SK-N-SH (cell line): ENCODE measurements around the gene MGME1. TPM values are rescaled to one million over a fixed set of nuclear protein-coding genes. Genes with fewer than 3 reads are reported as not detected.

Experiments used
- CTCF ChIA-PET: fragments of 300-600, 350-600 bp; formaldehyde crosslinking; extraction: SDS; loops from one replicate; lab custom pipeline; 2021; lab: Yijun Ruan, JAX
- POLR2A ChIA-PET: fragments of 350-600 bp; sonication (Branson Sonifier 250); formaldehyde crosslinking; extraction: SDS; loops from one replicate; lab custom pipeline; 2020; ENCODE audit warnings: antibody characterized with exemption, inconsistent platforms; lab: Yijun Ruan, JAX
- DNase-seq: peaks from one replicate; pipeline ENCODE4 v3.0.0; 2012
- H2AFZ ChIP-seq: fragments of 200-600 bp; sonication (generic); 2 replicates; pipeline ENCODE4 v1.8.1; 2016; ENCODE audit warnings: antibody characterized with exemption, mild to moderate bottlenecking, low read depth
- H3F3A ChIP-seq: fragments of 200-600 bp; sonication (generic); replicated peaks from 2 replicates; pipeline ENCODE3; 2016; ENCODE audit warnings: antibody characterized with exemption, mild to moderate bottlenecking; ENCODE audit not compliant: insufficient read depth
- H3K27ac ChIP-seq, 2 experiments: fragments of 200-500 bp in 1 of 2; fragments of 200-600 bp in 1 of 2; sonication (Bioruptor generic) in 1 of 2; sonication (generic), shearing (Covaris generic) in 1 of 2; 2 replicates each; pipeline versions ENCODE4 v1.5.1 to v1.6.1; 2014 to 2016; ENCODE audit warnings: low read depth in 2 of 2, inconsistent platforms in 1 of 2, low read length in 1 of 2, mild to moderate bottlenecking in 1 of 2, mixed read lengths in 1 of 2
- H3K27me3 ChIP-seq: fragments of 200-600 bp; sonication (generic), shearing (Covaris generic); 2 replicates; pipeline ENCODE4 v1.6.1; 2016; ENCODE audit warnings: mixed run types; ENCODE audit not compliant: insufficient read depth
- H3K36me3 ChIP-seq, 2 experiments: fragments of 200-500 bp in 1 of 2; fragments of 200-600 bp in 1 of 2; sonication (Bioruptor generic) in 1 of 2; sonication (generic) in 1 of 2; replicated peaks in 1 of 2; 2 replicates each; pipeline versions ENCODE3 to v1.5.1; 2014 to 2016; ENCODE audit warnings: low read length in 1 of 2, mild to moderate bottlenecking in 1 of 2; ENCODE audit not compliant: insufficient read depth in 2 of 2, control insufficient read depth in 1 of 2
- H3K4me1 ChIP-seq, 2 experiments: fragments of 200-500 bp in 1 of 2; fragments of 200-600 bp in 1 of 2; sonication (Bioruptor generic) in 1 of 2; sonication (generic), shearing (Covaris generic) in 1 of 2; 2 replicates each; pipeline versions ENCODE4 v1.5.1 to v1.6.1; 2014 to 2016; ENCODE audit warnings: low read depth in 1 of 2, low read length in 1 of 2, mixed run types in 1 of 2; ENCODE audit not compliant: insufficient read depth in 2 of 2, control insufficient read depth in 1 of 2
- H3K4me2 ChIP-seq: fragments of 200-600 bp; sonication (generic), shearing (Covaris generic); 2 replicates; pipeline ENCODE4 v1.6.1; 2017; ENCODE audit warnings: mixed run types
- H3K4me3 ChIP-seq, 2 experiments: fragments of 200-500 bp in 1 of 2; fragments of 200-600 bp in 1 of 2; sonication (Bioruptor generic) in 1 of 2; sonication (generic), shearing (Covaris generic) in 1 of 2; 2 replicates each; pipeline versions ENCODE4 v1.5.1 to v1.8.1; 2014 to 2016; ENCODE audit warnings: low read depth in 2 of 2, inconsistent platforms in 1 of 2, low read length in 1 of 2, mild to moderate bottlenecking in 1 of 2, mixed read lengths in 1 of 2, moderate library complexity in 1 of 2
- H3K79me2 ChIP-seq: fragments of 200-600 bp; sonication (generic); 2 replicates; pipeline ENCODE4 v1.8.1; 2017; ENCODE audit warnings: mild to moderate bottlenecking; ENCODE audit not compliant: insufficient read depth
- H3K9ac ChIP-seq: fragments of 200-600 bp; sonication (generic); 2 replicates; pipeline ENCODE4 v1.6.1; 2017; ENCODE audit warnings: mixed run types
- H3K9me2 ChIP-seq: fragments of 200-600 bp; sonication (generic); 2 replicates; pipeline ENCODE4 v1.6.1; 2017; ENCODE audit warnings: mixed run types
- H3K9me3 ChIP-seq: fragments of 200-600 bp; sonication (generic); 2 replicates; pipeline ENCODE4 v1.6.1; 2017; ENCODE audit warnings: mixed run types, mild to moderate bottlenecking, moderate library complexity
- H4K20me1 ChIP-seq: fragments of 200-600 bp; sonication (generic); 2 replicates; pipeline ENCODE4 v1.6.1; 2017; ENCODE audit warnings: mild to moderate bottlenecking, mixed run types; ENCODE audit not compliant: insufficient read depth
- EP300 ChIP-seq, 2 experiments: IDR thresholded peaks; 2 replicates each; pipeline versions ENCODE4 v1.4.0 to v1.6.1; 2012; ENCODE audit warnings: borderline replicate concordance in 1 of 2, low read depth in 1 of 2, low read length in 1 of 2
- FOSL2 ChIP-seq: IDR thresholded peaks from 2 replicates; pipeline ENCODE4 v1.4.0; 2012; ENCODE audit warnings: low read depth, mild to moderate bottlenecking, moderate library complexity, borderline replicate concordance
- GABPA ChIP-seq: IDR thresholded peaks from 2 replicates; pipeline ENCODE4 v1.4.0; 2012; ENCODE audit warnings: low read depth, mild to moderate bottlenecking
- GATA2 ChIP-seq: sonication (generic); formaldehyde crosslinking; IDR thresholded peaks from 2 replicates; pipeline ENCODE4 v1.5.0; 2020; ENCODE audit warnings: mild to moderate bottlenecking, missing genetic modification reagents
- NFIC ChIP-seq: IDR thresholded peaks from 2 replicates; pipeline ENCODE4 v1.4.0; 2012; ENCODE audit warnings: borderline replicate concordance
- NRF1 ChIP-seq: IDR thresholded peaks from 2 replicates; pipeline ENCODE4 v1.6.1; 2012; ENCODE audit warnings: low read depth, mild to moderate bottlenecking, low read length
- POLR2AphosphoS5 ChIP-seq: IDR thresholded peaks from 2 replicates; pipeline ENCODE4 v1.6.1; 2012; ENCODE audit warnings: low read depth, low read length
- YY1 ChIP-seq: IDR thresholded peaks from 2 replicates; pipeline ENCODE4 v1.4.0; 2012; ENCODE audit warnings: low read depth, mild to moderate bottlenecking
- WGBS: methylation state at CpG from one replicate; pipeline ENCODE4 v1.1.6; 2017; ENCODE audit warnings: low lambda C conversion rate; 5-methylcytosine and 5-hydroxymethylcytosine counted together
- polyA plus RNA-seq, 3 experiments: library from polyadenylated mRNA; depleted of rRNA; stranded (reverse); fragments of >200 nt; gene quantifications; 2 replicates each; pipeline ENCODE4 v1.2.3, GENCODE V29; 2012
- TF ChIP-seq, protein P1 (sequence below): IDR thresholded peaks from 2 replicates; pipeline ENCODE4 v1.4.0; 2012; ENCODE audit warnings: low read depth, borderline replicate concordance
- TF ChIP-seq, protein P2 (sequence below): fragments of 200-600 bp; sonication (generic); IDR thresholded peaks from 2 replicates; pipeline ENCODE4 v1.6.1; 2017; ENCODE audit warnings: antibody characterized with exemption, mild to moderate bottlenecking, moderate library complexity
- TF ChIP-seq, protein P3 (sequence below): fragments of 150-350 bp; IDR thresholded peaks from 2 replicates; pipeline ENCODE4 v1.6.1; 2016; ENCODE audit warnings: mild to moderate bottlenecking, low read depth, low read length
- TF ChIP-seq, protein P4 (sequence below): IDR thresholded peaks from 2 replicates; pipeline ENCODE4 v1.6.1; 2012; ENCODE audit warnings: mild to moderate bottlenecking, low read depth, low read length, moderate library complexity

The MGME1 gene
- polyA plus RNA-seq, 1 of the 3 experiments (the other 2 are of a cell fraction) = 7.9 TPM

DNA sequence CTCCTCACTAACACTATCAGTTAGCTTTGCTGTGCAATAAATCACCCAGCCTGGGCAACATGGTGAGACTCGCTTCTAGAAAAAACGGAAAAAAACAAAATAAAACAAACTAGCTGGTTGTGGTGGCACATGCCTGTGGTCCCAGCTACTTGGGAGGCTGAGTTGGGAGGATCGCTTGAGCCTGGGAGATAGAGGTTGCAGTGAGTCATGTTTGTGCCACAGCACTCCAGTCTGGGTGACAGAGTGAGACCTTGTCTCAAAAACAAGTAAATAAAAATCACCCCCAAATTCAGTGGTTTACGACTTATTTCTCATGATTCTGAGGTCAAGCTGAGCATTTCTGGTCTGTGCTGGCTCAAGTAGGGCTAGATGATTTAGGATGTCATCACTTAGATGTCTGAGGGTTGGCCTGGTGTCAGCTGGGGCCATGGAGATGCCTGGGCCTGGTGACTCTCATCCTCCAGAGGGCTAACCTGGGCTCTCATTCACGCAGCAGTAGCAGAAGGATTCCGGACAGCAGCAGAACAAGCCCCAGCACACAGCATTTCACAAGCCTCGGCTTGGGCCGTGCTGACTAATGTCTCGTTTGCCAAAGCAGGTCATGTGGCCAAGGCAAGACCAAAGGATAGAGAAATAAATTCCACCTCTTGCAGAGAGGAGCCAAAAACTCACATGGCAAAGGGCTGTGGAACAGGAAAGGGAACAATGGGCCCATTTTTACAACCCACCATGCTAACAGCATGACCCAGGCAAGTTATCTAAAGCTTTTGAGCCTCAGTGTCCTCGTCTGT, 32.5 kb downstream of the MGME1 start (continued):
- TF ChIP-seq FOSL2 (no peak), GATA2 (CRISPR knock-in tag) (no peak)
- TF ChIP-seq, protein P1, sequence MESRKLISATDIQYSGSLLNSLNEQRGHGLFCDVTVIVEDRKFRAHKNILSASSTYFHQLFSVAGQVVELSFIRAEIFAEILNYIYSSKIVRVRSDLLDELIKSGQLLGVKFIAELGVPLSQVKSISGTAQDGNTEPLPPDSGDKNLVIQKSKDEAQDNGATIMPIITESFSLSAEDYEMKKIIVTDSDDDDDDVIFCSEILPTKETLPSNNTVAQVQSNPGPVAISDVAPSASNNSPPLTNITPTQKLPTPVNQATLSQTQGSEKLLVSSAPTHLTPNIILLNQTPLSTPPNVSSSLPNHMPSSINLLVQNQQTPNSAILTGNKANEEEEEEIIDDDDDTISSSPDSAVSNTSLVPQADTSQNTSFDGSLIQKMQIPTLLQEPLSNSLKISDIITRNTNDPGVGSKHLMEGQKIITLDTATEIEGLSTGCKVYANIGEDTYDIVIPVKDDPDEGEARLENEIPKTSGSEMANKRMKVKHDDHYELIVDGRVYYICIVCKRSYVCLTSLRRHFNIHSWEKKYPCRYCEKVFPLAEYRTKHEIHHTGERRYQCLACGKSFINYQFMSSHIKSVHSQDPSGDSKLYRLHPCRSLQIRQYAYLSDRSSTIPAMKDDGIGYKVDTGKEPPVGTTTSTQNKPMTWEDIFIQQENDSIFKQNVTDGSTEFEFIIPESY = no peak
- TF ChIP-seq, protein P2, sequence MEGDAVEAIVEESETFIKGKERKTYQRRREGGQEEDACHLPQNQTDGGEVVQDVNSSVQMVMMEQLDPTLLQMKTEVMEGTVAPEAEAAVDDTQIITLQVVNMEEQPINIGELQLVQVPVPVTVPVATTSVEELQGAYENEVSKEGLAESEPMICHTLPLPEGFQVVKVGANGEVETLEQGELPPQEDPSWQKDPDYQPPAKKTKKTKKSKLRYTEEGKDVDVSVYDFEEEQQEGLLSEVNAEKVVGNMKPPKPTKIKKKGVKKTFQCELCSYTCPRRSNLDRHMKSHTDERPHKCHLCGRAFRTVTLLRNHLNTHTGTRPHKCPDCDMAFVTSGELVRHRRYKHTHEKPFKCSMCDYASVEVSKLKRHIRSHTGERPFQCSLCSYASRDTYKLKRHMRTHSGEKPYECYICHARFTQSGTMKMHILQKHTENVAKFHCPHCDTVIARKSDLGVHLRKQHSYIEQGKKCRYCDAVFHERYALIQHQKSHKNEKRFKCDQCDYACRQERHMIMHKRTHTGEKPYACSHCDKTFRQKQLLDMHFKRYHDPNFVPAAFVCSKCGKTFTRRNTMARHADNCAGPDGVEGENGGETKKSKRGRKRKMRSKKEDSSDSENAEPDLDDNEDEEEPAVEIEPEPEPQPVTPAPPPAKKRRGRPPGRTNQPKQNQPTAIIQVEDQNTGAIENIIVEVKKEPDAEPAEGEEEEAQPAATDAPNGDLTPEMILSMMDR = no peak

DNA sequence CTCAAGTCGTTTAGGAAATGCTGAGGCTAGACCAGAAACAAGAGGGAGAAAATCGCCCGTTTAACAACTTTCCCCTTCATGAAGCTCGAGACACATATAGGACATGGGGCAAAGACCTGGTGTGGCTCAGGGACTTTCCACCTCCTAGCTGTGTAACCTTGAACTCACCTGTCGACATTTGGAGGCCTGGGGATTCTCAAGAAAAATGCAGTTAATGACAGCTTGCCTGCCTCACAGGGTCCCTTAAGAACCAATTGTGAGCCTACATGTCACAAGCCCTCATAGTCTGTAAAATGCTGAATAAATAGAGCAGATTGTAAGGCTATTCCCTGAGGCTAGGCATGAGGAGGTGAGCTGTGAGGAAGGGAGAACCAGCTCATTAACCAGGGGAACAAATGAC, 35.1 kb downstream of the MGME1 start:
- Histone ChIP-seq H2AFZ (no peak overlapping the region), H3K9me2 (no peaks in the 10 kb centered on the region), H3K27ac (no peak overlapping the region), H3K79me2 (no peaks in the 10 kb centered on the region), H3K4me2 (no peak overlapping the region), H3F3A (no peaks in the 10 kb centered on the region), H4K20me1 (no peaks in the 10 kb centered on the region), H3K27me3 (no peaks in the 10 kb centered on the region), H3K9ac (no peak overlapping the region), H3K9me3 (no peaks in the 10 kb centered on the region), H3K4me3 (no peak overlapping the region), H3K36me3 (no peaks in the 10 kb centered on the region), H3K4me1 (peaks cover 0 to 9% of the 10 kb centered on the region in 2 experiments; a peak in 1 of 4 replicates)
- 66% methylated on average over 5 of the region's 5 CpGs for WGBS
- ChIA-PET CTCF (interaction anchor here (1.1 kb wide), 1 partner anchor 467 kb away, joined by 4 read pairs; no protein-coding TSS in a partner anchor), POLR2A (no interaction called here)
- no peak for DNase-seq
- TF ChIP-seq NFIC = no peak
- TF ChIP-seq, protein P1 = no peak
- TF ChIP-seq GABPA = no peak
- TF ChIP-seq NRF1 = no peak
- no peak for TF ChIP-seq GATA2 (CRISPR knock-in tag)
- no peak for TF ChIP-seq YY1
- TF ChIP-seq POLR2AphosphoS5 = no peak
- TF ChIP-seq, protein P3, sequence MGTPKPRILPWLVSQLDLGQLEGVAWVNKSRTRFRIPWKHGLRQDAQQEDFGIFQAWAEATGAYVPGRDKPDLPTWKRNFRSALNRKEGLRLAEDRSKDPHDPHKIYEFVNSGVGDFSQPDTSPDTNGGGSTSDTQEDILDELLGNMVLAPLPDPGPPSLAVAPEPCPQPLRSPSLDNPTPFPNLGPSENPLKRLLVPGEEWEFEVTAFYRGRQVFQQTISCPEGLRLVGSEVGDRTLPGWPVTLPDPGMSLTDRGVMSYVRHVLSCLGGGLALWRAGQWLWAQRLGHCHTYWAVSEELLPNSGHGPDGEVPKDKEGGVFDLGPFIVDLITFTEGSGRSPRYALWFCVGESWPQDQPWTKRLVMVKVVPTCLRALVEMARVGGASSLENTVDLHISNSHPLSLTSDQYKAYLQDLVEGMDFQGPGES = no peak
- TF ChIP-seq, protein P4, sequence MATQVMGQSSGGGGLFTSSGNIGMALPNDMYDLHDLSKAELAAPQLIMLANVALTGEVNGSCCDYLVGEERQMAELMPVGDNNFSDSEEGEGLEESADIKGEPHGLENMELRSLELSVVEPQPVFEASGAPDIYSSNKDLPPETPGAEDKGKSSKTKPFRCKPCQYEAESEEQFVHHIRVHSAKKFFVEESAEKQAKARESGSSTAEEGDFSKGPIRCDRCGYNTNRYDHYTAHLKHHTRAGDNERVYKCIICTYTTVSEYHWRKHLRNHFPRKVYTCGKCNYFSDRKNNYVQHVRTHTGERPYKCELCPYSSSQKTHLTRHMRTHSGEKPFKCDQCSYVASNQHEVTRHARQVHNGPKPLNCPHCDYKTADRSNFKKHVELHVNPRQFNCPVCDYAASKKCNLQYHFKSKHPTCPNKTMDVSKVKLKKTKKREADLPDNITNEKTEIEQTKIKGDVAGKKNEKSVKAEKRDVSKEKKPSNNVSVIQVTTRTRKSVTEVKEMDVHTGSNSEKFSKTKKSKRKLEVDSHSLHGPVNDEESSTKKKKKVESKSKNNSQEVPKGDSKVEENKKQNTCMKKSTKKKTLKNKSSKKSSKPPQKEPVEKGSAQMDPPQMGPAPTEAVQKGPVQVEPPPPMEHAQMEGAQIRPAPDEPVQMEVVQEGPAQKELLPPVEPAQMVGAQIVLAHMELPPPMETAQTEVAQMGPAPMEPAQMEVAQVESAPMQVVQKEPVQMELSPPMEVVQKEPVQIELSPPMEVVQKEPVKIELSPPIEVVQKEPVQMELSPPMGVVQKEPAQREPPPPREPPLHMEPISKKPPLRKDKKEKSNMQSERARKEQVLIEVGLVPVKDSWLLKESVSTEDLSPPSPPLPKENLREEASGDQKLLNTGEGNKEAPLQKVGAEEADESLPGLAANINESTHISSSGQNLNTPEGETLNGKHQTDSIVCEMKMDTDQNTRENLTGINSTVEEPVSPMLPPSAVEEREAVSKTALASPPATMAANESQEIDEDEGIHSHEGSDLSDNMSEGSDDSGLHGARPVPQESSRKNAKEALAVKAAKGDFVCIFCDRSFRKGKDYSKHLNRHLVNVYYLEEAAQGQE = no peak
- TF ChIP-seq EP300 (IDR thresholded peaks at IDR 0.05; ENCODE audit: borderline replicate concordance in 1 of 2, low read depth in 1 of 2, low read length in 1 of 2) = no peak
